BJ (cell line): ENCODE measurements around the gene PPA2. TPM values are rescaled to one million over a fixed set of nuclear protein-coding genes. Genes with fewer than 3 reads are reported as not detected.

Source experiments
- CTCF ChIA-PET: fragments of 350-600 bp; formaldehyde crosslinking; extraction: SDS; loops from one replicate; lab custom pipeline; 2021; ENCODE audit warnings: antibody characterized with exemption, inconsistent platforms; lab: Yijun Ruan, JAX
- POLR2A ChIA-PET: fragments of 300-600 bp; sonication (Branson Sonifier 250); formaldehyde crosslinking; extraction: SDS; loops from one replicate; lab custom pipeline; 2021; ENCODE audit warnings: antibody characterized with exemption; lab: Charles Lee
- DNase-seq: peaks from one replicate; pipeline ENCODE4 v3.0.0-alpha.2; 2011; ENCODE audit warnings: low read depth
- H3K27me3 ChIP-seq: 2 replicates; pipeline ENCODE4 v1.6.0; 2011; ENCODE audit warnings: low read length; ENCODE audit not compliant: control insufficient read depth, insufficient read depth
- H3K36me3 ChIP-seq: 2 replicates; pipeline ENCODE4 v1.5.1; 2011; ENCODE audit warnings: low read length; ENCODE audit not compliant: control insufficient read depth, insufficient read depth
- H3K4me3 ChIP-seq: 2 replicates; pipeline ENCODE4 v1.5.1; 2011; ENCODE audit warnings: low read depth, mild to moderate bottlenecking, control low read depth, low read length
- polyA plus RNA-seq: library from polyadenylated mRNA; depleted of rRNA; stranded (reverse); fragments of >200 nt; gene quantifications from 2 replicates; pipeline ENCODE4 v1.2.3, GENCODE V29; 2011; rRNA removed
- small RNA-seq: library from RNA; depleted of rRNA; stranded (forward); fragments of <200 nt; gene quantifications from one replicate; pipeline ENCODE3, GENCODE V24; 2012; ENCODE audit warnings: low replicate concordance, low read depth; ENCODE audit not compliant: insufficient read length
- TF ChIP-seq, protein P1 (sequence below): IDR thresholded peaks from 2 replicates; pipeline ENCODE4 v1.5.1; 2011; ENCODE audit warnings: low read depth, mild to moderate bottlenecking, control low read depth, inconsistent platforms, low read length, moderate library complexity; ENCODE audit not compliant: insufficient read depth

PPA2 gene
- polyA plus RNA-seq, 1 experiment, result 51.8 TPM

DNA sequence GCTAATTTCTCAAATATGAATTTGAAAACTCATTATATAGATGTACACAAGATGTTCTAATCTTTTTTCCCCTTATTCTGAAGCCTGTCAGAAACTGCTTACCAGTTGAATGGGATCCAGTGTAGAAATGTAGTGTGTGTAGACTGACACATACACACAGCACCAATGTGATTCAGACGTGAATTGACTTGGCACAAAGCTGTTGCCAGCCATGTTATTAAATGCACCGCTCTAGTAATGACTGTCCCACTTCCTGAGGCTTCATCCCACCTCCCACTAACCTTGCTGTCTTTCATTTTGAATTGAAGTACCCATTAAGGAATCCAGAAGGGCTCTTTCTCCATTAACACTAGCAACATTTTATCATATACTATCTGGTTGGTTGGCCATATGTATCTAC, 146.6 kb downstream of the PPA2 start:
- TF ChIP-seq, protein P1, sequence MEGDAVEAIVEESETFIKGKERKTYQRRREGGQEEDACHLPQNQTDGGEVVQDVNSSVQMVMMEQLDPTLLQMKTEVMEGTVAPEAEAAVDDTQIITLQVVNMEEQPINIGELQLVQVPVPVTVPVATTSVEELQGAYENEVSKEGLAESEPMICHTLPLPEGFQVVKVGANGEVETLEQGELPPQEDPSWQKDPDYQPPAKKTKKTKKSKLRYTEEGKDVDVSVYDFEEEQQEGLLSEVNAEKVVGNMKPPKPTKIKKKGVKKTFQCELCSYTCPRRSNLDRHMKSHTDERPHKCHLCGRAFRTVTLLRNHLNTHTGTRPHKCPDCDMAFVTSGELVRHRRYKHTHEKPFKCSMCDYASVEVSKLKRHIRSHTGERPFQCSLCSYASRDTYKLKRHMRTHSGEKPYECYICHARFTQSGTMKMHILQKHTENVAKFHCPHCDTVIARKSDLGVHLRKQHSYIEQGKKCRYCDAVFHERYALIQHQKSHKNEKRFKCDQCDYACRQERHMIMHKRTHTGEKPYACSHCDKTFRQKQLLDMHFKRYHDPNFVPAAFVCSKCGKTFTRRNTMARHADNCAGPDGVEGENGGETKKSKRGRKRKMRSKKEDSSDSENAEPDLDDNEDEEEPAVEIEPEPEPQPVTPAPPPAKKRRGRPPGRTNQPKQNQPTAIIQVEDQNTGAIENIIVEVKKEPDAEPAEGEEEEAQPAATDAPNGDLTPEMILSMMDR, result no peak
- ChIA-PET CTCF (no interaction called here), POLR2A (no interaction called here)
- Histone ChIP-seq H3K4me3 (no peak overlapping the region), H3K27me3 (no peaks in the 10 kb centered on the region), H3K36me3 (no peaks in the 10 kb centered on the region)
- DNase-seq, result no peak

Small RNA genes within 50 kb of the gene (small RNA-seq; reads per million reads assigned to genes)
- gene RNU6-553P, result not detected

Other genes starting within 250 kb of the PPA2 start
- not detected in 2 replicates for gene ARHGEF38, start 78.6 kb upstream of the PPA2 start, polyA plus RNA-seq
- 20.0 and 32.6 TPM in 2 replicates for gene INTS12, start 234.6 kb upstream of the PPA2 start, polyA plus RNA-seq
- gene GSTCD, start 234.7 kb upstream of the PPA2 start, polyA plus RNA-seq, result 4.6 and 8.3 TPM in 2 replicates